GM18867 (cell line): ENCODE data around the gene RESP18.

Experiments used
- ATAC-seq: cut with Tn5 transposase; IDR thresholded peaks from one replicate; pipeline ENCODE4 v1.9.1; 2021; ENCODE audit warnings: mild to moderate bottlenecking, moderate library complexity; ENCODE audit not compliant: unreplicated experiment

RESP18 gene

DNA sequence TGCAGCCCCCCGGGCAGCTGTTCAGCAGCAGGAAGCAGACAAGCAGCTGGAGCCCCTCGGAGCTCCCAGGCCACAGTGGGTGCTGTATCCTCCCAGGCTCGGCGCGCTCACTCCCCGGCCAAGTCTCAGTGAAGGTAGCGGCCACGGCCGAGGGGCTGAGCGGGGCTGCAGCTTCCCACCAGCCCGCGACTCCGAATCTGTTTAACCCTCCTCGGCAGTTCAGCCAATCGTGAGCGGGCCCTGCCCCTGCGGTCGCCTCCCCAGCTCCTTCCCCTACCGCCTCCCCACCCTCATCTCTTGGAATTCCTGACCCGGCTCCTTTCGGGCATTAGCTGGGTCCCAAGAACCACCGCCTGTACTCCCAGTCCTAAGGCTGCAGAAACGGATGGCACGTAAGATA is at the start of gene RESP18:
Gene RESP18 (minus strand): TSS at position 203 of the 400 bp plus-strand sequence.
- no peak for ATAC-seq

- no peak for ATAC-seq
Observed at GRCh38 chr2:219381448-219381847, 48.9 kb upstream of the RESP18 start.

DNA sequence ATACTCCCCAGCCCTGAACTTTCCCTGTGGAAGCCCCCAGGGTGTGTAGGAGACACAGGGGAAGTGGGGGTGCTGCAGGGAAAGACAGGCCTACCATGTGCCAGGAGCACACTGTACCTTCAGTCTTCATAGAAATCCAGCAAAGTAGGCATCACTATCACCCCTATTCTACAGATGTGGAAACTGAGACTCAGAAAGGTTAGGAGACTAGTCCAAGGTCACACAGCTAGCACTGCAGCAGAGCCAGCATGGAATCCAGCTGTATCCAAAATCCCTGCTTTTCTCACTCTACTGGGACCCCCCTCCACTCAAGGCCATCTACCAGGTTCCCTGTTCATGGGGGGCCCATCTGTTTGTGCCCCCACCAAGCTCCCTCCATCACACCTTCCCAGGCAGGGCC is 48.4 kb upstream of the RESP18 start:
- ATAC-seq, result no peak

DNA sequence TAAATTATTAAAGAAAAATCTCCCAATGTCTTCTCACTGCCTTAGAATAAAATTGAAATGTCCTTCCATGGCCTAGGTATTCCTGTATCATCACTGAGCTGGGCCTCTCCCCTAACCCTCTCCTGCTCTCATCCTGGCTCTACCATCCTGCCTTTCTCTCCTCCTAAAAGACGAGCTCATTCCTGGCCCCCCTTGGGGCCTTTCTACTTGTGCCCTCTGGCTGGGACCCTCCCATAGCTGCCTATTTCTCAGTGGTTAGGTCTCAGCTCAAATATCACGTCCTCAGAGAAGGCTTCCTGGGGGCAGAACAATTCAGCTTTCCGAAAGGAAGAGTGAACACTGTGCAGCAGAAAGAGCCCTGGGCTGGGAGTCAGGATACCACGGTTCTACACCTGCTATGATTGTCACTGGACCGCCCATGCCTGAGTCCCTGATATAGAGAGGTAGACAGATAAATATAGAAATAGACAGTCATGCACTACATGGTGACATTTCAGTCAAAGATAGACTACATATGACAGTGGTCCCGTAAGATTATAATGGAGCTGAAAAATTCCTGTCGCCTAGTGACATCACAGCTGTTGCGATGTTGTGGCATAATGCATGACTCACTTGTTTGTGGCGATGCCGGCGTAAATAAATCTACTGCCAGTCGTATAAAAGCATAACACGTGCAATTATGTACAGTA is 45.8 kb upstream of the RESP18 start:
- ATAC-seq, result no peak

DNA sequence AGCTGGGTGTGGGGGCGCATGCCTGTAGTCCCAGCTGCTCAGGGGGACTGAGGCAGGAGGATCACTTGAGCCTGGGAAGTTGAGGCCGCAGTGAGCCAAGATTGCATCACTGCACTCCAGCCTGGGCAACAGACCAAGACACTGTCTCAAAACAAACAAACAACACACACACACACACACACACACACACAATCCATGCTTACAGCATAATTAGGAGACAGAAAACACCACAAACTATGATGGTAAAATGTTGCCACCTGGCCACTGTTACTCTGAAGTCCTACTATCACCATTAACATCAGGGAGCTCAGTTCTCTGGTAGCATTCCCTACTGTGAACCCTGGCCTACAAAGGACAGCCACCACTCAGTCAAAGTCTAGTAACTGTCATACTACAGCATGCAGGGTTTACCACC is 36.9 kb upstream of the RESP18 start:
- no peak for ATAC-seq

- ATAC-seq, result no peak
Observed at GRCh38 chr2:219368690-219369191, 36.2 kb upstream of the RESP18 start.

DNA sequence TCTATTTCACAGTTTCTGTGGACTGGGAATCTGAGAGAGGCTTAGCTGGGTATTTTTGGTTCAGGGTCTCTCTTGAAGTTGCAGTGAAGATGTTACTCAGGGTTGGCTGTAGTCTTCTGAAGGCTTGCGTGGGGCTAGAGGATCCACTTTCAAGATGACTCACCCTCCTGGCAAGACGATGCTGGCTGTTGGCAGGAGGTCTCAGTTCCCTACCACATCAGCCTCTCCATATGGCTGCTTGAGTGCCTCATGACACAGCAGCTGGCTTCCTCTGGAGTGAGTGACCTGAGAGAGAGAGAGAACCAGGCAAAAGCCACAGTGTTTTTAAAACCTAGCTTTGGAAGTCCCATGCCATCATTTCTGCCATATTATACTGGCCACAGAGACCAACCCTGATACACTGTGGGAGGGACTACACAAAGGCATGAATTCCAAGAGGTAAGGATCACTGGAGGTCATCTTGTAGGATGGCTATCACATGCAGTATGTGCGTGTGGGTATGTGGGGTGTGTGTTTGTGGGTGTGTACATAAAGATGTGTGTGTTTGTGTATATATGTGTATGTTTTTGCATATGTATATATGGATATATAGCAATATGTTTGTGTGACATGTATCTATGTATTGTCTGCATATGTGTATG is 30.1 kb upstream of the RESP18 start:
- ATAC-seq, result peak; percentile 81

DNA sequence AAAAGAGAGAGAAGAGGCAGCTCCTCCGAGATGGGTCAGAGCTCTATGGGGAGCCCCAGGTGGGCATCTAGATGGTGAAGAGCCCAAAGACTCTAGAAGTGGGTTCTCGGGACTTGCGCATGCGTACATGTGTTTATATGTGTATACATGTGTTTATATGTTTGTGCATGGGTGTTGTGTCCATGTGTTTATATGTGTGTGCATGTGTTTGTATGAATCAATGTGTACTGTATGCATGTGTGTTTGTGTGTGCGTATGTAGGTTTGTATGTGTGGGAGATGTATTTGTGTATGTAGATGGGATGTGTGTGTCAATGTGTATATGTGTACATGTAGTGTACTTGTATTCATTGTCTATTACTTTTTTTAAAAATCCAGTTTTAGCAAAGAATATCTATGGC is 29.5 kb upstream of the RESP18 start:
- ATAC-seq, result no peak

GRCh38 chr2:219358170-219359075 is 25.9 kb upstream of the RESP18 start:
- no peak for ATAC-seq

- no peak for ATAC-seq
Observed at GRCh38 chr2:219356834-219357233, 24.3 kb upstream of the RESP18 start.

DNA sequence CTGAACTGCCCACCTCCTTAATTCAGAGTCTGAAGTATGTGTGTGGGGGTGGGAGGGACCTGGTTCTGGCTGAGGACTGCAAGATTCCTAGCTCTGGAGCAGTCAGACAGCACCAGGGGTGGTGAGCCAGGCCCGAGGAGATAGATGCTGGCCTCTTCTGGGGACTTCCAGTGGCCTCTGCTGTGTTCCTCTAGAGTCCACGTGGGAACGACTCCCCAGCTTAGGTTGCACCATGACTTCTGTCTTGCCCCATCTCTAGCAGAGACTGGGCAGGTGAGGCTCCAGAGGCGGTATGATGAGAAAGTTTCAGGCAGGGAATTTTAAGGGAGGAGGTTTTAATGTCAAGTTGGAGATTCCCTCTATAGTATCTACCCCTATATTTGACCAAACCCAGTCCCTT is 22.0 kb upstream of the RESP18 start:
- ATAC-seq, result no peak

DNA sequence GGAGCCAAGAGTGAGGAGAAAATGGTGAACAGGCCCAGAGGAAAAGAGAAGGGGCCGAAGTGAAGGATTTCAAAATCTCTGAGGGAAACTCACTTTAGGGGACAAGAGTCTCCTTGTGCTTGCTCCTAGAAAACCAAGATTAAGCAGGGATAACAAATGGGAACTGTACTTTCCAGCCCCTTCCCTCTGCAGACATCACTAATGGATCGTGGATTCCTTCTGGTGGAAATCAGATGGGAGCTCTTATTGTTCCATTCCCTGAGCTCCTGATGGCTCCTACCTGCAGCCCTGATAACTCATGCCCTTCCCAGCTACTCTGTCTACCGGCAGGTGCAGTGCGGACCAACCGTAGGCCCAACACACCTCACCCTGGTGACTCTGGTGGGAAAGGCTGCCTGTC is 20.6 kb upstream of the RESP18 start:
- no peak for ATAC-seq

DNA sequence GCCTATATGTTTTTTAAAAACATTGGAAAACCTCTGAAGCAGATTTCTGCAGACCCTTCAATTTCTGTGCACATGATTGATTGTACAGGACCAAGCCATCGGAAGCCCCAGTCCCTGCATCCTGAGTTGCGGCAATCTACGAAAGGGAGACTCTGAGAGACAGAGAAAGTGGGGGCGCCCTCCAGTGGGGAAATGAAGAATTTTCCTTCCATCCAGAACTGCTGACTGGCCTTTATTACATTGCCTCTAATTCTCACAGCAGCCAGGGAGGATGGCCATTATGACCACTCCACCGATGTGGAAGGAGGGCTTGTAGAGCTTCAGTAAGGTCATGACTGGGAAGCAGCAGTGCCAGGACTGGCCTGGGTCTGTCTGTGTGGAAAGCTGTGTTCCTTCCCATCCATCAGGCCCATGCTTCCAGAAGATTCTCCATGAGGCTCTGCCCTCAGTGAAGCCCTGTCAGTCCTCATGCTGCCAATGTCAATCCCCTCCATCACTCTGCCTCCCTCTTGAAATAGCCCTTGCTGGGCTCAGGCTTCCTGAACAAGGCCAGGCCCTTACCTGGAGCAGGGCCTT is 20.0 kb upstream of the RESP18 start:
- ATAC-seq, result peak; percentile 58

DNA sequence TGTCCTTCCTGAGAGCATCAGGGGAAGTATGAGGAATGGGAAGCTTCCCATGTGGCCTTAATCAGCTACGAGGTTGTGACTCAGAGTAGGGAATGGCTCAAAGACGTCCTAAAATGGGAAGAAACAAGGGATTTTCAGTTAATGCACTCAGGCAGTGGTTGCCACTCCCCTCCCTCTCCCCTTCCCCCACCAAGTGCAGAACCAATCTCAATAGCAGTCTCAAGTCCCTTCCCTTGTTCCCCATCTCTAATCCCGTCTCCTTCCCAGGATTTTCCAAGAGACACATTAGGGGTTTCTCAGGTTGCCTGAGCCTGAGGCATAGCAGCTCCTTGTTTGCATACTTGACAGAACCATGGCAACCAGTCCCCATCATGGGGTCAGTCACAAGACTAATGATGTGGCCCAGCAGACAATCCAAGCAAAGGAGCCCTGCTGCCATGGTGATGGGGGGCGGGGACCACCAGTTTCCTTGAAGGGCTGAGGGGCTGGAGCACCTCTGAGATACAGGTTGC is 18.2 kb upstream of the RESP18 start:
- no peak for ATAC-seq

GRCh38 chr2:219350215-219350614 is 17.7 kb upstream of the RESP18 start:
- no peak for ATAC-seq

GRCh38 chr2:219344751-219345430 is 12.3 kb upstream of the RESP18 start:
- ATAC-seq, result no peak

DNA sequence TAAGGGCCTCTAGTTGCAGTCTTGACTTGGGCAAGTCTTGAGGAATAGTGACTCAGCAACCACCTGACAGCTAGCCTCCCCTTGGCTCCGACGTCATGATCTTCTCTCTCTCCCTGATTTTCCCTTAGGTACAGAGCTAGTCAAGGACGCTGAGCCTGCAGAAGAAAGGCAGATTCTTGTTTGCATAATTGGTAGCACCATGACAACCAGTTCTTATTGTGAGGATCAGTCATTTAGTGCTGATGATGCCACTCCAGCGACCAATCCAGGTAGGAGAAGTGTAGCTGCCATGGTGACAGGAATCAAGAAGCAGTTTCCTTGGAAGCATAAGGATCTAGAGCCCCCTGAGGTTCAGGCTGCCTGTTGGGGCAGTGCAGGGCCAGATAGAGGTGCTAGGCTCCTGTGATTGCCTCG is 2.8 kb upstream of the RESP18 start:
- no peak for ATAC-seq

GRCh38 chr2:219334076-219334475 is 1.5 kb upstream of the RESP18 start:
- ATAC-seq, result no peak

GRCh38 chr2:219331560-219332213 is 857 bp downstream of the RESP18 start:
- ATAC-seq, result no peak

GRCh38 chr2:219327719-219328118 is 4.8 kb downstream of the RESP18 start:
- no peak for ATAC-seq
